Neutrophil (primary cell): ENCODE data around the gene PAX3.

Experiments used
- H3K27ac ChIP-seq: fragments of 200-600 bp; sonication (generic); 2 replicates; pipeline ENCODE4 v1.5.1; 2016; ENCODE audit warnings: mild to moderate bottlenecking, moderate library complexity
- H3K27me3 ChIP-seq: fragments of 200-600 bp; sonication (generic); 2 replicates; pipeline ENCODE4 v1.6.0; 2016; ENCODE audit warnings: mild to moderate bottlenecking
- H3K36me3 ChIP-seq: fragments of 200-600 bp; sonication (generic); 2 replicates; pipeline ENCODE4 v1.5.1; 2017
- H3K4me1 ChIP-seq, 2 experiments: fragments of 200-600 bp in 1 of 2; sonication (generic) in 1 of 2; 1 replicate in 1 of 2; 2 replicates in 1 of 2; pipeline versions ENCODE4 v1.5.1 to v1.6.1; 2013 to 2016; ENCODE audit warnings: low read depth in 1 of 2, low read length in 1 of 2, mild to moderate bottlenecking in 1 of 2, moderate library complexity in 1 of 2; ENCODE audit not compliant: control insufficient read depth in 1 of 2, insufficient read depth in 1 of 2
- H3K4me3 ChIP-seq, 2 experiments: fragments of 200-600 bp in 1 of 2; sonication (generic) in 1 of 2; 1 replicate in 1 of 2; 2 replicates in 1 of 2; pipeline ENCODE4 v1.5.1; 2013 to 2016; ENCODE audit warnings: low read depth in 1 of 2, low read length in 1 of 2, mild to moderate bottlenecking in 1 of 2, moderate library complexity in 1 of 2
- H3K9me3 ChIP-seq: fragments of 200-600 bp; sonication (generic); 2 replicates; pipeline ENCODE4 v1.5.1; 2016
- TF ChIP-seq, protein P1 (sequence below): fragments of 200-600 bp; sonication (generic); IDR thresholded peaks from 2 replicates; pipeline ENCODE4 v1.5.1; 2016; ENCODE audit warnings: antibody characterized with exemption

Gene PAX3

DNA sequence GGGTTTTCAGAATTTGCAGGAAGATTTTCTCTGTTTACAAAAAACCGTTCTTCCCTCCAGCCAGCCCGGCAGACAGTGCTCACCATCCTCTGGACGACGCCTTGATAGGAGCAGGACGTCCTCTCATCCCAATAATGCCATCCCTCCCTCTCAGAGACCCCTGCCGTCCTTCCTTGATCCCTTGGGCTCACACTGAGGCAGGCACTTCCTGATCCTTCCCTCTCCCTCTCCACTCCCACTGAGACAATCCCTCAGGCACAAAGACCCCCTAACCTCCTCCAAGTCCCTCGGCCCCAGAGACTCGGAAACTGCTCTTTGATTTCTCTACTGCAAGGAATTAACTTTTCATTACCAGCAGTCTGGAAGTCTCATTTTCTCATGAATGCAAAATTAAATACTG, 42.5 kb downstream of the PAX3 start:
- H3K27ac ChIP-seq, result no peak overlapping the region
- no peak overlapping the region for H3K4me3 ChIP-seq
- TF ChIP-seq, protein P1, sequence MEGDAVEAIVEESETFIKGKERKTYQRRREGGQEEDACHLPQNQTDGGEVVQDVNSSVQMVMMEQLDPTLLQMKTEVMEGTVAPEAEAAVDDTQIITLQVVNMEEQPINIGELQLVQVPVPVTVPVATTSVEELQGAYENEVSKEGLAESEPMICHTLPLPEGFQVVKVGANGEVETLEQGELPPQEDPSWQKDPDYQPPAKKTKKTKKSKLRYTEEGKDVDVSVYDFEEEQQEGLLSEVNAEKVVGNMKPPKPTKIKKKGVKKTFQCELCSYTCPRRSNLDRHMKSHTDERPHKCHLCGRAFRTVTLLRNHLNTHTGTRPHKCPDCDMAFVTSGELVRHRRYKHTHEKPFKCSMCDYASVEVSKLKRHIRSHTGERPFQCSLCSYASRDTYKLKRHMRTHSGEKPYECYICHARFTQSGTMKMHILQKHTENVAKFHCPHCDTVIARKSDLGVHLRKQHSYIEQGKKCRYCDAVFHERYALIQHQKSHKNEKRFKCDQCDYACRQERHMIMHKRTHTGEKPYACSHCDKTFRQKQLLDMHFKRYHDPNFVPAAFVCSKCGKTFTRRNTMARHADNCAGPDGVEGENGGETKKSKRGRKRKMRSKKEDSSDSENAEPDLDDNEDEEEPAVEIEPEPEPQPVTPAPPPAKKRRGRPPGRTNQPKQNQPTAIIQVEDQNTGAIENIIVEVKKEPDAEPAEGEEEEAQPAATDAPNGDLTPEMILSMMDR, result no peak
- H3K9me3 ChIP-seq, result no peaks in the 10 kb centered on the region
- peaks cover 33% of the 10 kb centered on the region for H3K27me3 ChIP-seq
- H3K36me3 ChIP-seq, result no peaks in the 10 kb centered on the region
- H3K4me1 ChIP-seq, result no peaks in the 10 kb centered on the region

DNA sequence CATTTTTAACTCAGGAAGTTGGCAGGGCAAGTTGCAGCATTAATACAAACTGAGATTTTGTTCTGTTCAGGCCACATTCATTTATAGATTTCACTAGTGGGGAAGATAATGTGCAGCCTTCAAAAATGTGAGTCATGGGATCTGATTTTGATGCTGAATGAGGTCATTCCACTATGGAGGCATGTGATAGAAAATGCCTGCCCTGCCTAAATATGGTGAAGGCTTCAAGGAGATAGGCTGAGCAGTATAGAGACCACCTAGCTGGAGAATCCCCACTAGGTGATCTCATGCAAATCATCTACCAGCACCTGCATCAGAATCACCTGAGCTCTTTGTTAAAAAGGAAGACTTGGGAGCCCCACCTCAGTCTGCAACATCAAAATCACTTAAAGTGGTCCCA, 43.7 kb downstream of the PAX3 start:
- Histone ChIP-seq H3K4me3 (no peak overlapping the region), H3K4me1 (no peaks in the 10 kb centered on the region), H3K27ac (no peak overlapping the region), H3K9me3 (no peaks in the 10 kb centered on the region), H3K27me3 (peaks cover 26% of the 10 kb centered on the region), H3K36me3 (no peaks in the 10 kb centered on the region)
- TF ChIP-seq, protein P1, result no peak

DNA sequence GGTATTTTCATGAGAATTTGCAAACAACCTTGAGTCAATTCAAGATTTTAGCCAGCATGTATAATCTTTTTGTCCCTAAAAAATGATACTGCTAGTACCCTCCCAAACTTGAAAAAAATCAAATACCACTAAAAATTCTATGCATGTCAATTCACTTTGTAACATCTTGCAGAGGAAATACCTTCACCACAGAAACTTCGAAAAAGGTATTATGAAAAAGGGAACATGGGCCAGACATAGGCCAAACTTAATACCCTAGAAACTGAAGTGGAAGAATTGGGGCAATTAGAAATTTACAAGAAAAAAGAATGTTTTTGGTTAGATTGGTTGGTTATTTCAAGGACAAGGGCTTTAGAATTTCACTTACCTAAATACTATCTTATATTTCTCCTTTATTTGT, 48.5 kb downstream of the PAX3 start:
- no peaks in the 10 kb centered on the region for H3K36me3 ChIP-seq
- no peak overlapping the region for H3K27ac ChIP-seq
- TF ChIP-seq, protein P1, result no peak
- peaks cover 29% of the 10 kb centered on the region for H3K27me3 ChIP-seq
- no peak overlapping the region for H3K4me3 ChIP-seq
- no peaks in the 10 kb centered on the region for H3K4me1 ChIP-seq
- H3K9me3 ChIP-seq, result no peaks in the 10 kb centered on the region

DNA sequence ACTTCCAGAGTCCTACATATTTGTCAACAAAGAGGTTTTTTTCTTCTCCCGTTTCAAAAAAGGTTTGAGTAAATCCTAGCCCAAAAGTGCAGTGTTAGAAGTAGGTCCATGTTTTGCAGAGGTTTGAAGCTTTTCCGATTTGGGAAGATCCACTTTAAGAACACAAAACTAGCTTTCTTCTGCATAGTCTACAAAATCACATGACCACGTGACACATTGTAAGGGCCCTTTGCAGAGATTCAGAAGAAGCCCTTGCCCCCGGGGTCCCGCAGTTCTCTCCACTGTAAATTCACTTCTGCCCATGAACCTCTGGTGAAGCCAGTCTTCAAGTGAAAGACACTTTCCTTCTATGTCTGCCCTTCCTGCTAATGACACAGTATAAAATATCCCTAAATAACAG, 49.4 kb downstream of the PAX3 start:
- H3K4me3 ChIP-seq, result no peak overlapping the region
- no peaks in the 10 kb centered on the region for H3K9me3 ChIP-seq
- H3K4me1 ChIP-seq, result no peaks in the 10 kb centered on the region
- TF ChIP-seq, protein P1, result no peak
- H3K27ac ChIP-seq, result no peak overlapping the region
- peaks cover 25% of the 10 kb centered on the region for H3K27me3 ChIP-seq
- H3K36me3 ChIP-seq, result no peaks in the 10 kb centered on the region

DNA sequence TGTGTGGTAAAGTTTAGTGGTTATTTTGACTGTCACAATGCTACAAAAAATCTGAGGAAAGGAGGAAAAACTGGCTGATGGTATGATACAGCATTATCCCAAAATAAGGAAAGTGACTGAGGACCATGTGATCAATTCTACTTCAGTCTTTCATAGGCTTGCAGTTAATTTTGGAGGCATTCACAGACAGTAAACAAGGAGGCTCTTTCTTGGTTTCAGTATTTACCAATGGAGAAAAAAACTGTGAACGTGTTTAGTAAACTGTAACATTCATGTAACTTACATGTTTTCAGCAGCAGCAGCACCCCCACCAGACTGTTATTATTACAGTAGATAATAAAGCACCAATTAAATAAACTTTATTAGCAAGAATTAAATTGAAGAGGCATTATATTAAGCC, 50.0 kb downstream of the PAX3 start:
- TF ChIP-seq, protein P1, result no peak
- Histone ChIP-seq H3K4me3 (no peak overlapping the region), H3K9me3 (no peaks in the 10 kb centered on the region)

DNA sequence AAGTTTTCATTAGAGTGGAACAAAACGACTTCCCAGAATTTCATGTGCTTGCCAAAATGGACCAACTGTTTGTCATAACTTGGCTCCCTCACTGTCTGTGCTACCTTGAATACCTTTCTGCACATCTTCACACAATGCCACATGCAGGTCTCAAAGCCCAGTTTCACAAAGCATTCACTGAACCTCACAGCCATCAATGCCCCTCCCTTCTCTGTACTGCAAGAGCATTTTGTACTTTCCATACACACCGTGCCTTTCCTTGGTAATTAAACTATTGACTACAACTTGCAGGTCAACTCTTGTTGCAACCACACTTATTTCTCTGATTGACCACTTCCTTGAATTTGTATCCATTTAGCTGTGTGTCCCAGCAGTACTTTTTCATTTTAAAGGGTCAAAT, 50.5 kb downstream of the PAX3 start:
- Histone ChIP-seq H3K27me3 (peaks cover 35% of the 10 kb centered on the region), H3K9me3 (no peaks in the 10 kb centered on the region), H3K27ac (no peak overlapping the region), H3K36me3 (no peaks in the 10 kb centered on the region), H3K4me1 (no peaks in the 10 kb centered on the region), H3K4me3 (no peak overlapping the region)
- TF ChIP-seq, protein P1, result no peak

More for the DNA sequence above, 50.0 kb downstream of the PAX3 start:
- H3K27me3 ChIP-seq, result peaks cover 31% of the 10 kb centered on the region
- no peaks in the 10 kb centered on the region for H3K36me3 ChIP-seq
- no peaks in the 10 kb centered on the region for H3K4me1 ChIP-seq
- no peak overlapping the region for H3K27ac ChIP-seq
